CD8-positive, alpha-beta memory T cell (primary cell): ENCODE results near the gene KCNAB2. TPM values are rescaled to one million over a fixed set of nuclear protein-coding genes. Genes with fewer than 3 reads are reported as not detected.

ENCODE experiments used
- CTCF ChIA-PET: fragments of 350-600 bp; sonication (Branson Sonifier 250); formaldehyde crosslinking; loops from one replicate; lab custom pipeline; 2021; ENCODE audit warnings: antibody characterized with exemption; lab: Charles Lee
- POLR2A ChIA-PET: fragments of 350-600 bp; sonication (Branson Sonifier 250); formaldehyde crosslinking; loops from one replicate; lab custom pipeline; 2021; ENCODE audit warnings: antibody characterized with exemption; lab: Charles Lee
- DNase-seq, 5 donors: peaks; one replicate each; pipeline versions ENCODE4 v3.0.0 to v3.0.0-alpha.2; 2020 to 2022; ENCODE audit warnings: mixed read lengths in 1 of 5
- H3K27ac ChIP-seq: one replicate; pipeline ENCODE4 v1.7.0; 2013; ENCODE audit warnings: low read depth, mild to moderate bottlenecking, low read length, moderate library complexity
- H3K27me3 ChIP-seq: 2 replicates; pipeline ENCODE4 v1.7.0; 2013; ENCODE audit warnings: low read length, mild to moderate bottlenecking; ENCODE audit not compliant: insufficient read depth, poor library complexity, severe bottlenecking
- H3K36me3 ChIP-seq: 2 replicates; pipeline ENCODE4 v1.7.0; 2013; ENCODE audit warnings: mild to moderate bottlenecking, low read length, moderate library complexity; ENCODE audit not compliant: insufficient read depth
- H3K4me1 ChIP-seq: 2 replicates; pipeline ENCODE4 v1.7.0; 2013; ENCODE audit warnings: mild to moderate bottlenecking, low read length, moderate library complexity; ENCODE audit not compliant: insufficient read depth
- H3K4me3 ChIP-seq: 2 replicates; pipeline ENCODE4 v1.7.0; 2013; ENCODE audit warnings: mild to moderate bottlenecking, low read length
- H3K9me3 ChIP-seq: 2 replicates; pipeline ENCODE4 v1.7.0; 2013; ENCODE audit warnings: mild to moderate bottlenecking, low read length
- H3K27ac Mint-ChIP-seq, 8 donors: one replicate each; pipeline ENCODE4 v1.8.0; 2020 to 2021; ENCODE audit warnings: mixed read lengths in 8 of 8, mild to moderate bottlenecking in 6 of 8, inconsistent platforms in 3 of 8, moderate library complexity in 3 of 8
- H3K27me3 Mint-ChIP-seq, 2 donors: one replicate each; pipeline ENCODE4 v1.8.0; 2020 to 2021; ENCODE audit warnings: mixed read lengths in 2 of 2, mild to moderate bottlenecking in 1 of 2, moderate library complexity in 1 of 2
- H3K36me3 Mint-ChIP-seq, 3 donors: one replicate each; pipeline ENCODE4 v1.8.0; 2020 to 2021; ENCODE audit warnings: mixed read lengths in 3 of 3, inconsistent platforms in 1 of 3, mild to moderate bottlenecking in 1 of 3
- H3K4me1 Mint-ChIP-seq, 3 donors: one replicate each; pipeline ENCODE4 v1.8.0; 2020 to 2021; ENCODE audit warnings: mixed read lengths in 3 of 3, inconsistent platforms in 1 of 3, mild to moderate bottlenecking in 1 of 3
- H3K4me3 Mint-ChIP-seq, 7 donors: one replicate each; pipeline ENCODE4 v1.8.0; 2020 to 2021; ENCODE audit warnings: mixed read lengths in 7 of 7, mild to moderate bottlenecking in 6 of 7, moderate library complexity in 4 of 7, inconsistent platforms in 2 of 7
- H3K9me3 Mint-ChIP-seq, 5 donors: one replicate each; pipeline ENCODE4 v1.8.0; 2020 to 2022; ENCODE audit warnings: mixed read lengths in 5 of 5, mild to moderate bottlenecking in 3 of 5, moderate library complexity in 2 of 5, inconsistent platforms in 1 of 5
- polyA plus RNA-seq: library from polyadenylated mRNA; unstranded; fragments of 300-500 nt; fragmentation: Illumina TruSeq; gene quantifications from one replicate; pipeline ENCODE4 v1.2.3, GENCODE V29; 2021
- total RNA-seq, 2 experiments: library from RNA; stranded (reverse); gene quantifications; one replicate each; pipeline ENCODE4 v1.2.3, GENCODE V29; 2021

Gene KCNAB2
- total and polyA plus RNA-seq, 3 experiments from 2014 or later: 52.6 to 171 (median 171) TPM

GRCh38 chr1:6066680-6067079 is 21.0 kb downstream of the KCNAB2 start:
- peak overlapping the region in 1 of 8 donors; percentile 41 for H3K27ac Mint-ChIP-seq
- DNase-seq: no peak
- Histone ChIP-seq H3K9me3 (no peaks in the 10 kb centered on the region), H3K4me1 (no peaks in the 10 kb centered on the region), H3K27me3 (no peaks in the 10 kb centered on the region), H3K36me3 (peaks cover 3% of the 10 kb centered on the region), H3K4me3 (no peak overlapping the region), H3K27ac (no peak overlapping the region)
- peaks cover 13 to 23% (median 13%) of the 10 kb centered on the region in 3 donors for H3K4me1 Mint-ChIP-seq
- H3K9me3 Mint-ChIP-seq: no peaks in the 10 kb centered on the region
- H3K36me3 Mint-ChIP-seq: peaks cover 0 to 74% (median 0%) of the 10 kb centered on the region in 3 donors
- H3K4me3 Mint-ChIP-seq: no peak overlapping the region
- ChIA-PET POLR2A (no interaction called here), CTCF (no interaction called here)
- H3K27me3 Mint-ChIP-seq: no peaks in the 10 kb centered on the region

- no peaks in the 10 kb centered on the region for H3K9me3 ChIP-seq
- H3K27me3 ChIP-seq: no peaks in the 10 kb centered on the region
- H3K4me1 ChIP-seq: no peaks in the 10 kb centered on the region
- no peak overlapping the region for H3K4me3 ChIP-seq
- H3K36me3 ChIP-seq: peaks cover 3% of the 10 kb centered on the region
- POLR2A ChIA-PET: no interaction called here
- H3K27ac ChIP-seq: no peak overlapping the region
- CTCF ChIA-PET: no interaction called here
- no peaks in the 10 kb centered on the region for H3K9me3 Mint-ChIP-seq
- H3K4me3 Mint-ChIP-seq: no peak overlapping the region
- H3K27ac Mint-ChIP-seq: peak overlapping the region in 2 of 8 donors; percentile 21 to 26
- peaks cover 0 to 76% (median 0%) of the 10 kb centered on the region in 3 donors for H3K36me3 Mint-ChIP-seq
- H3K4me1 Mint-ChIP-seq: peaks cover 5 to 19% (median 10%) of the 10 kb centered on the region in 3 donors
- H3K27me3 Mint-ChIP-seq: no peaks in the 10 kb centered on the region
- DNase-seq: no peak
These were observed 22.4 kb downstream of the KCNAB2 start for GRCh38 chr1:6068073-6068472.

GRCh38 chr1:6068932-6069331 is 23.2 kb downstream of the KCNAB2 start:
- ChIA-PET CTCF (no interaction called here), POLR2A (no interaction called here)
- Mint-ChIP-seq H3K36me3 (peaks cover 0 to 79% (median 0%) of the 10 kb centered on the region in 3 donors), H3K27ac (peak overlapping the region in 1 of 8 donors; percentile 14), H3K9me3 (no peaks in the 10 kb centered on the region), H3K27me3 (no peaks in the 10 kb centered on the region), H3K4me3 (no peak overlapping the region), H3K4me1 (peaks cover under 1 to 14% (median 6%) of the 10 kb centered on the region in 3 donors)
- Histone ChIP-seq H3K4me1 (no peaks in the 10 kb centered on the region), H3K4me3 (no peak overlapping the region), H3K27me3 (no peaks in the 10 kb centered on the region), H3K36me3 (peaks cover 11% of the 10 kb centered on the region), H3K27ac (no peak overlapping the region), H3K9me3 (no peaks in the 10 kb centered on the region)
- no peak for DNase-seq

GRCh38 chr1:6069573-6069972 is 23.9 kb downstream of the KCNAB2 start:
- no peak overlapping the region for H3K27ac ChIP-seq
- peak overlapping the region in 4 of 8 donors; percentile 17 to 87 (median 60) for H3K27ac Mint-ChIP-seq
- DNase-seq: no peak
- H3K4me1 Mint-ChIP-seq: peaks cover 0 to 11% (median 6%) of the 10 kb centered on the region in 3 donors
- no peaks in the 10 kb centered on the region for H3K27me3 ChIP-seq
- H3K4me1 ChIP-seq: no peaks in the 10 kb centered on the region
- ChIA-PET CTCF (no interaction called here), POLR2A (no interaction called here)
- no peaks in the 10 kb centered on the region for H3K9me3 Mint-ChIP-seq
- H3K4me3 Mint-ChIP-seq: no peak overlapping the region
- no peaks in the 10 kb centered on the region for H3K27me3 Mint-ChIP-seq
- peaks cover 16% of the 10 kb centered on the region for H3K36me3 ChIP-seq
- peaks cover 0 to 80% (median 0%) of the 10 kb centered on the region in 3 donors for H3K36me3 Mint-ChIP-seq
- no peaks in the 10 kb centered on the region for H3K9me3 ChIP-seq
- no peak overlapping the region for H3K4me3 ChIP-seq

- Mint-ChIP-seq H3K27ac (peak overlapping the region in 2 of 8 donors; percentile 38 to 73), H3K36me3 (peaks cover 5 to 80% (median 5%) of the 10 kb centered on the region in 3 donors), H3K4me1 (peaks cover 0 to 11% (median 4%) of the 10 kb centered on the region in 3 donors), H3K9me3 (no peaks in the 10 kb centered on the region), H3K27me3 (no peaks in the 10 kb centered on the region), H3K4me3 (no peak overlapping the region)
- H3K27ac ChIP-seq: no peak overlapping the region
- H3K4me3 ChIP-seq: no peak overlapping the region
- ChIA-PET CTCF (no interaction called here), POLR2A (interaction anchor here (0.5 kb wide), 1 partner anchor 19 kb away, joined by 5 read pairs; no protein-coding TSS in a partner anchor)
- no peak for DNase-seq
- H3K36me3 ChIP-seq: peaks cover 21% of the 10 kb centered on the region
- H3K4me1 ChIP-seq: no peaks in the 10 kb centered on the region
- no peaks in the 10 kb centered on the region for H3K9me3 ChIP-seq
- H3K27me3 ChIP-seq: no peaks in the 10 kb centered on the region
These were observed 24.8 kb downstream of the KCNAB2 start for GRCh38 chr1:6070450-6070974.

GRCh38 chr1:6071219-6071618 is 25.5 kb downstream of the KCNAB2 start:
- no peak overlapping the region for H3K27ac ChIP-seq
- no peaks in the 10 kb centered on the region for H3K9me3 ChIP-seq
- H3K27me3 Mint-ChIP-seq: no peaks in the 10 kb centered on the region
- peaks cover 21% of the 10 kb centered on the region for H3K36me3 ChIP-seq
- DNase-seq: no peak
- no peaks in the 10 kb centered on the region for H3K27me3 ChIP-seq
- no peak overlapping the region for H3K4me3 Mint-ChIP-seq
- H3K9me3 Mint-ChIP-seq: no peaks in the 10 kb centered on the region
- H3K4me1 ChIP-seq: no peaks in the 10 kb centered on the region
- peaks cover 0 to 10% (median 4%) of the 10 kb centered on the region in 3 donors for H3K4me1 Mint-ChIP-seq
- H3K27ac Mint-ChIP-seq: no peak overlapping the region
- ChIA-PET POLR2A (interaction anchor here (0.5 kb wide), 1 partner anchor 19 kb away, joined by 5 read pairs; no protein-coding TSS in a partner anchor), CTCF (no interaction called here)
- peaks cover 5 to 83% (median 5%) of the 10 kb centered on the region in 3 donors for H3K36me3 Mint-ChIP-seq
- H3K4me3 ChIP-seq: no peak overlapping the region

GRCh38 chr1:6072774-6073479 is 27.2 kb downstream of the KCNAB2 start:
- H3K4me3 Mint-ChIP-seq: no peak overlapping the region

GRCh38 chr1:6073480-6074053 is 27.9 kb downstream of the KCNAB2 start:
- Mint-ChIP-seq H3K4me1 (peaks cover 0 to 6% (median 2%) of the 10 kb centered on the region in 3 donors), H3K36me3 (peaks cover 5 to 78% (median 6%) of the 10 kb centered on the region in 3 donors), H3K4me3 (no peak overlapping the region), H3K27me3 (no peaks in the 10 kb centered on the region), H3K27ac (peak overlapping the region in 2 of 8 donors; percentile 38 to 77), H3K9me3 (no peaks in the 10 kb centered on the region)
- ChIA-PET CTCF (interaction anchor here (1.2 kb wide), 1 partner anchor 12 kb away, joined by 3 read pairs; no protein-coding TSS in a partner anchor), POLR2A (no interaction called here)
- DNase-seq: no peak
- Histone ChIP-seq H3K27ac (no peak overlapping the region), H3K27me3 (no peaks in the 10 kb centered on the region), H3K36me3 (peaks cover 18% of the 10 kb centered on the region), H3K4me3 (no peak overlapping the region), H3K9me3 (no peaks in the 10 kb centered on the region), H3K4me1 (no peaks in the 10 kb centered on the region)

More at GRCh38 chr1:6072774-6073479, 27.2 kb downstream of the KCNAB2 start:
- Histone ChIP-seq H3K9me3 (no peaks in the 10 kb centered on the region), H3K4me1 (no peaks in the 10 kb centered on the region), H3K27ac (no peak overlapping the region), H3K36me3 (peaks cover 20% of the 10 kb centered on the region), H3K27me3 (no peaks in the 10 kb centered on the region), H3K4me3 (no peak overlapping the region)
- Mint-ChIP-seq H3K4me1 (peaks cover 0 to 6% (median 4%) of the 10 kb centered on the region in 3 donors), H3K36me3 (peaks cover 5 to 78% (median 6%) of the 10 kb centered on the region in 3 donors), H3K9me3 (no peaks in the 10 kb centered on the region), H3K27me3 (no peaks in the 10 kb centered on the region), H3K27ac (peak overlapping the region in 3 of 8 donors; percentile 38 to 77 (median 50))
- no peak for DNase-seq
- POLR2A ChIA-PET: no interaction called here
- CTCF ChIA-PET: no interaction called here
